AML-193 (cell line): ENCODE measurements around the gene CDH22.

Experiments
- DNase-seq, 2 experiments: peaks; one replicate each; lab custom pipeline; 2025; lab: John Stamatoyannopoulos, UW

The CDH22 gene

GRCh38 chr20:46240881-46241280 is 67.4 kb downstream of the CDH22 start:
- no peak for DNase-seq

- DNase-seq: no peak
These were observed 68.2 kb downstream of the CDH22 start for GRCh38 chr20:46240065-46240464.

- no peak for DNase-seq
These were observed 70.6 kb downstream of the CDH22 start for GRCh38 chr20:46237736-46238135.

DNA sequence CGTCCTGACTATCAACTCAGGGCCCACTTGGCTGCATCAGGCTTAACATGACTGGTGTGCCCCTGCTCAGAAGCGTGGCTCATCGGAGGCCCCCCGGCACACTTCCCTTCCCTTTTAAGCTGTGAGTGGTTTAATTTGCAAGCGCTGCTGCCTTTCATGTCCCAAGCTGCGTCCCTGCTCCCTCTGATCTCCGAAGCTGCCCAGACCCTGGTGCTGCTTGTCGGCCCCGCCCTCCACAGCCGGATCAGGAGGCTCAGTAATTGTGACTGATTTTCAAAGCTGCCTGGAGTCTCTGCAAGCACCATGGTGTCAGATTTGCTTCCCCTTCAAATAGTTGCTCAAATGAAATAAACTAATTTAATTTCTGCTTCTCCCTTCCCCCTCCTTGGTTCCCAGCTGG is 71.1 kb downstream of the CDH22 start:
- no peak for DNase-seq

DNA sequence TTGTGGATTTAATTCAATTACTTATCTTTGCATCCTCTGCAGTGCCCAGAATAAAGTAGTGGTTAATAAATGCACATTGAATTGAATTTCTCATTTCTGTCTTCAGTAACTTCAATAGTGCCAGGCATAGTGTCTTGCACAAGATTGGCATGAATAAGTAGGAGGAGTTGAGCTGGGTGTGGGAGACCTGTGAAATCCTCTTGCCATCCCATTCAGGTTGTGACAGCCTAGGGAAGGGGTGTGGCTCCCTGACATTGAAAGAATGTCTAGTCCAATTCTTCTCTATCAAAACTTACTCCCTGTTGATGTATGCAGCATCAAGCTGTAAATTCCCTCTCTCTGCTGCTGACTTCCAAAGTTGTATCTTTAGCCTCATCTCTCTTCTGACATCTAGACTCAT is 73.2 kb downstream of the CDH22 start:
- DNase-seq: no peak

DNA sequence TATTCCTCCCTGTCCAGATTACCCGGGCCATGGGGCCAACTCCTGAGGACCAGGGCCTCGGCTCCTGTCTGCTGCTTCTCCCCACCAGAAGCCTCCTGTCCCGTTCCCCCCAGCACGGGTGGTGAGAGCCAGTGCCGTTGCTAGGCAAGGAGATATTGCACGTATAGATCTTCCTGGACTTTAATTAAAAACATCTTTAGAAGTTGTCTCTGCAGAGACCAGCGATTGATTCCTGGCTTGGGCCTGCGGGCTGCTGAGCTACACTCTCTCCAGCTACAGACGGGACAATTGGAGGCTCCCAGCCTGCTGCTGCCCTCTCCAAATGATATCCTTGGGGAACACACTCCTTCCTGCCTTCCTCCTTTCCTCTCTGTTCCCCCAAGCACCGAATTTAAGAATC is 74.6 kb downstream of the CDH22 start:
- DNase-seq: no peak

DNA sequence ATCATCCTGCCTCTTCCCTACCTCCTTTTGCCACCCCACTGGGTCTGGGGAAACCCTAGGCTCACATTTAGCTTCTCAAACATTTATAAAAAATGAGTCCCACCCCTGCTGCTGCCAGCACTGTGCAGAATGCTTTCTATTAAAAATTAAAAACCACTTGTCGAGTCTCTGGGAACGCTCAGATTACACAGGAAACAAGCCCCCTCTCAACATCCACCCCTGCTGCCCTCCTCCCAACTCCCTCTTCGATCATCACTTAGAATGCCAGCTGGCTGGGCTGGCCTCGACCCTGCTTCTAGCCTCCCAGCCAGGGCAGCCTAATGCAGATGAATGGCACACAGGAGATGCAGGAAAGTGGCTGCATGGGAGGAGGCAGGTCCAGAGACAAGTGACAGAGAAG is 75.8 kb downstream of the CDH22 start:
- no peak for DNase-seq

- DNase-seq: no peak
These were observed 77.5 kb downstream of the CDH22 start for GRCh38 chr20:46230801-46231282.

DNA sequence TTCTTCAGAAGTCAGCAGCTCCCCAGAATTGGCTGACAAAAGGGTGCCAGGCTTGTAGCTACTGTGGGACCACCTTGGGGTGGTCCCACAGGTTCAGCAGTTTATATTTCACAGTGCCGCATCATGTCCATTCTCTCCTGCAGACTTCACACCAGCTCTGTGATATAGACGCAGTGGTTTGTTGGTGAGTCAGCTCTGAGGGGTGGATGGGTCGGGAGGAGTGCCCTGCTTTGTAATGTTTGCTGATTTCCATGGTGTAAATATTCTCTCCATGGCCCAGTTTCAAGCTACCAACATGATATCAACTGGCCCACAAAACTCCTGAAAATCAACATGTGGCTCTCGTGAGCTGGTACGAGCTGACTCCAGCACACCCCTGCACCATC is 78.2 kb downstream of the CDH22 start:
- no peak for DNase-seq

DNA sequence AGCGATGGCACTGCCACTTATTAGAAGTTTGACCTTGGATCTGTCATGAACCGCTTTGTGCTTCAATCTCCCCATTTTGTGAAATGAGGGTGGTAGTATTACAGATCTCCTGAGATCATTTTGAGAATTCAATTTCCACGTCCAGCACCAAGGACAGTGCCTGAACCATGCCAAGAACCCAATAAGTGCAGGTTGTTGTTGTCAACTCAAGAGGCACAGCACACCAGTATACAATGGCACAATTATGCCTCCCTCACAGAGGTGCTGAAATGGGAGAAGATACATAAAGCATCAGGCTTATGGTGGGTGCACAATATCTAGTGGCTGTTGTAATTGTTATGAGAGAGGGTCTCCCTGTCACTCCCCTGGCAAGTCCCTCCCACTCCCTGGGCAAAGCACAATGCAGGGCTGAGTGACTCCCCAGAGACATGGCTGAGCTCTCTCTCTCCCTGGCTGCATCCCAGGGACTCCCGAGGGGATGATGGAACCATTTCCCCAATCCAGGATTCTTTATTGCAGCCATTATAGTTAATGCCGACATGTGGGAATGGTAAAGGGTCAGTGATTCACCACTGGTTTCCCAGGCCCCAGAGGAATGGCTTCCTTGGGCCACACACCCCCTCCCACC is 78.7 kb downstream of the CDH22 start:
- no peak for DNase-seq

DNA sequence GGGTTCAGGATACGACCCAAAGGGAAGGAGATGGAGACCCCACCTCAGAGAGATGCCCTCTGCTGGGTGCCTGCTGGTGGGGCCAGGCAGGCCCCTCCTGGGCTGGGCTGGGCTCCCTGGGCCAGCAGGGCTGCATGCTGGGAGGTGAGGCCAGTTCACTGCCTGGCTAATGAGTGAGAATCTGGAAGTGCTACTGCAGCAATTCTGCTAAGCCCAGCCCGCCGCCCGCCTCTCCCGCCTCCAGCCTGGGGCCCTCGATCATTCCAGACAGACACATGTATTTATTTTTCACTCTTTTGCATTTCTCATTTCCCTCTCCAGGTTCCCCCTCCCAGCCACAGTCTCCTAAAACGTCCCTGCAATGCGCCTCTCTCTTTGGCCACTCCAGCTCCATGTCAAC is 79.6 kb downstream of the CDH22 start:
- DNase-seq: no peak

GRCh38 chr20:46227272-46227767 is 81.0 kb downstream of the CDH22 start:
- no peak for DNase-seq

DNA sequence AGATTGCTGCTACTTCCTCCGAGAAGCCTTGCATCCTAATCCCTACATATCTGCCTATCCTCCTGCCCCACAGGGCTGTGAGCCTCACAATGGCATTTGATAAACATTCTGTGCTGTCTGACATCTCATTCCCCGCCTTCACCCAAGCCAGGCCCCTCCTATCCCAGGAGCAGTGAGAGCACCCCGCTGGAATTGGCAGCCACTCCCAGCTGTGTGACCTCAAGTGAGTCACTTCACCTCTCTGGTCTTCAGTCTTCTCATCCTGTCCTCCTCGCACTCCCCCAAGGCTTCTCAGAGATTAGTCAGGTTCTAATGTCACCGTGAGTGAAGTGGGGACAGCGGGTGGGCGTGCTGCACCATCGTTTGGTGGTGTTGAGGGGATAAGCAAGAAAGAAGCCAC is 81.7 kb downstream of the CDH22 start:
- no peak for DNase-seq

GRCh38 chr20:46222521-46223007 is 85.7 kb downstream of the CDH22 start:
- DNase-seq: no peak

- no peak for DNase-seq
These were observed 87.0 kb downstream of the CDH22 start for GRCh38 chr20:46221256-46221833.

DNA sequence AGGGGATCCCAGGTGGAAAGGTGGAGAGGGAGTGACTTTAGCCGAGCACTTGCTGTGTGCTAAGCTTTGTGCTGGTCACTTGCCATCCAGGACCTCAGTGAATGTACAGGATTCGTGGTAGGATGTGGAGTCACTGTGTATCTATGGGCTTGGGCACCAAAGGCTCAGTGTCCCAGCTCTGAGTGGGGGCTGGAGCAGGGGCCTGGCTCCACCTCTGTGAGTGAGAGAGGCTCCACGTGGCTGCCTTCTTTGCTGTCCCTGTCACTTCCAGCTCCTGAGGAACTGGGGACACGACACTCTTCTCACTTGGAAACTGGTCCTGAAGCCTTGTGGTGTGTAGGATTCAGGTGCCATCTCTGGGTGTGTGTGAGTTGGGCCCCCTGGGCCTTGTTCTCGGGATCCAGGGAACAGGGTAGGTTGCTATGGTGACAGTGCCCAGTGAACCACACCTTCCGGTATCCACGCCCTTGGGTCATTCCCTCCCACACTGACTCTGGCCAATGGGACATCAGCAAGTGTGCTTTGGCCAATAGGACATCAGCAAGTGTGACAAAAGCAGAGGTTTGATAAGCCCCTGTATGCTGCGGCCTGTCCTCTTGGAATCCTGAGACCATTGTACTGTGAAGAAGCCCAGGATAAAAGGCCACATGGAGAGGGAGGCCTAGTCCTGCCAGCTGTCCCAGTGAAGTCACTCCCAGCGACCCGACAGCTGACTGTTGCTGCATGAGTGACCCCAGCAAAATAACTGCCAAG is 87.7 kb downstream of the CDH22 start:
- DNase-seq: no peak

DNA sequence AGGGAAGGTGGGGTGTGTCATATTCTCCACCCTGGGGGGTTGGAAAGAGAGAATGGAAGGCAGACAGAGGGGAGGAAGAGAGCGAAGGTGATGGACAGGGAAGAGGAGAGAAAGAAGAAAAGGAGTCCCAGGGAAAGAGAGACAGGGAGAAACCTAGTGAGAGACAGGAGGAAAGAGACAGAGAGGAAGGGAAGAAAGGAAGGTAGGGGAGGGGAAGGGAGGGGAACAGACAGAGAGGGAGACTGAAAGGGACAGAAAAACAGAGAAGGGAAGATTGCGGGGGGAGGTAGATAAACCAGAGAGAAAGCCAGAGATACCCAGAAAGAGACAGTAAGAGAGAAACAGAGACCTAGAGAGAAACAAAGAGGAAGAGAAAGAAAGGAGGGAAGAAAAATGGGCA is 88.4 kb downstream of the CDH22 start:
- DNase-seq: no peak

GRCh38 chr20:46219190-46219589 is 89.1 kb downstream of the CDH22 start:
- DNase-seq: no peak

DNA sequence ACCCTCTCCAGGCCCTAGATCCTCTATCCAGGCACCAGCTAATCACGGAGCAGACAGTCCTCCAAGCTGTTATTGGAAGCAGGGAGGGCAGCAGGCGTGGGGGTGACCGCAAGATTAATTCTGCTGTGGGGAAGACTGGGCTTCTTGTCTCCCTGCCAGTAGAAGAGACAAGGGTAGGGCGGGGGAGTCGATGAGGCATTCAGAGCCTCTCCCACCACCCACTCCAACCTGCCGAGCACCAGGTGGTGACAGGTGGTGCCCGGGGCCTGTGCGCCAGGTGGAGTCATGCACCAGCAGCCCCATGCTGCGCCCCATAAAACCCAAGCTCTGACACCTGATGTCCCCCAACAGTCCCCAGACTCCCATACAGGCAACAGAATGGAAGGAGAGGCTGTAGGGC is 89.6 kb downstream of the CDH22 start:
- DNase-seq: no peak

- DNase-seq: no peak
These were observed 90.7 kb downstream of the CDH22 start for GRCh38 chr20:46217583-46217982.

- DNase-seq: no peak
These were observed 91.4 kb downstream of the CDH22 start for GRCh38 chr20:46216770-46217464.

GRCh38 chr20:46215913-46216707 is 92.2 kb downstream of the CDH22 start:
- DNase-seq: no peak
